ENCODE results near the gene ARFGEF3.

DNA sequence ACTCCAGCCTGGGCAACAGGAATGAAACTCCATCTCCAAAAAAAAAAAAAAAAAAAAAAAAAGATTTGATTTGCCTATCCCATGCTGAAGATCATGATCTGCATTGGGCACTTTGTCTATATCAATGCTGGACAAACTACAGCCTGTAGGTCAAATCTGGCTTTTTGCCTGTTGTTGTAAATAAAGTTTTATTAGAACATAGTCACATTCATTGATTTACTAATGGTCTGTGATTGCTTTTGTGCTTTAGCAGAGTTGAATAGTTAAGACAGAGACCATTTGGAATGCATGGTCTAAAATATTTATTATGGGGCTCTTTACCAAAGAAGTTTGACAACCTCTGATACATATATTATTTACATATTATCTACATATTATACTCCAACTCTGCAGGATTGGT, 42.6 kb downstream of the ARFGEF3 start:
- TF ChIP-seq, protein P1, sequence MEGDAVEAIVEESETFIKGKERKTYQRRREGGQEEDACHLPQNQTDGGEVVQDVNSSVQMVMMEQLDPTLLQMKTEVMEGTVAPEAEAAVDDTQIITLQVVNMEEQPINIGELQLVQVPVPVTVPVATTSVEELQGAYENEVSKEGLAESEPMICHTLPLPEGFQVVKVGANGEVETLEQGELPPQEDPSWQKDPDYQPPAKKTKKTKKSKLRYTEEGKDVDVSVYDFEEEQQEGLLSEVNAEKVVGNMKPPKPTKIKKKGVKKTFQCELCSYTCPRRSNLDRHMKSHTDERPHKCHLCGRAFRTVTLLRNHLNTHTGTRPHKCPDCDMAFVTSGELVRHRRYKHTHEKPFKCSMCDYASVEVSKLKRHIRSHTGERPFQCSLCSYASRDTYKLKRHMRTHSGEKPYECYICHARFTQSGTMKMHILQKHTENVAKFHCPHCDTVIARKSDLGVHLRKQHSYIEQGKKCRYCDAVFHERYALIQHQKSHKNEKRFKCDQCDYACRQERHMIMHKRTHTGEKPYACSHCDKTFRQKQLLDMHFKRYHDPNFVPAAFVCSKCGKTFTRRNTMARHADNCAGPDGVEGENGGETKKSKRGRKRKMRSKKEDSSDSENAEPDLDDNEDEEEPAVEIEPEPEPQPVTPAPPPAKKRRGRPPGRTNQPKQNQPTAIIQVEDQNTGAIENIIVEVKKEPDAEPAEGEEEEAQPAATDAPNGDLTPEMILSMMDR (IDR thresholded peaks at IDR 0.05): no peak
- TF ChIP-seq POLR2A (IDR thresholded peaks at IDR 0.05) (no peak), EP300 (IDR thresholded peaks at IDR 0.05; ENCODE audit: low read depth) (no peak), POLR2AphosphoS5 (IDR thresholded peaks at IDR 0.05) (no peak)
